ENCODE data around the gene VDAC1.

VDAC1 gene

DNA sequence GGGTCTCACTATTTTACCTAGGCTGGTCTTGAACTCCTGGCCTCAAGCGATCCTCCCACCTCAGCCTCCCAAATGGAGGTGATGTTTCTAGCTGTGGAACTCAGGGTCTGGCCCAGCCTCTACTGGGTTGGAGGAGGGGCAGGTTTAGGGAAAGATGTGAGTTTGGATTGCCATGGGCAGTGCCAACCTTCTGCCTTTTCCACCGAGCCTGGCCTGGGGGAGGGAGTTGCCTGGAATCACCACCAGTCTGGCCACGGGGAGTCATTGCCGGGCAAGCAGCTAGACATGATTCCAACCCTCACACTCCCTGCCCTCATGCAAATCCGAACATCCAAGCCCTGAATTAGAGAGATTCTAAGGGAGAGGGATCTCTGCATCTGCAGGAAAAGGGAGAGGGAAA is 21.0 kb upstream of the VDAC1 start:
- in situ Hi-C loops (cut with MboI; ENCODE audit: low sequenced_read_pairs): no loop called here

DNA sequence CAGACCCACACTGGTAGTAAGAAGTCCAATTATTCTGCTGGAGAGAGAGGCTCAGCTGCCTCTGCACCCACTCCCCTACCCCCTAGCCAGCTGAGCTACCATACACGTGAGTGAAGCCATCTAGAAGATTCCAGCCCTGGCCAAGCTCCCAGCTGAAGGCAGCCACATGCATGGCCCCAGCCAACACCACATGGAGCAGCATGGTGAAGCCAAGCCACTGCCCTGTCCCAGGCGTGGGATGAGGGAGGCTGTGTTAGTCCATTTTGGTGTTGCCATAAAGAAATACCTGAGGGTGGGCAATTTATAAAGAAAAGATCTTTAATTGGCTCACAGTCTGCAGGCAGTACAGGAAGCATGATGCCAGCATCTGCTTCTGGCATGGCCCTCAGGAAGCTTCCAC is 20.0 kb upstream of the VDAC1 start:
- in situ Hi-C loops (cut with MboI; ENCODE audit: low sequenced_read_pairs): no loop called here

DNA sequence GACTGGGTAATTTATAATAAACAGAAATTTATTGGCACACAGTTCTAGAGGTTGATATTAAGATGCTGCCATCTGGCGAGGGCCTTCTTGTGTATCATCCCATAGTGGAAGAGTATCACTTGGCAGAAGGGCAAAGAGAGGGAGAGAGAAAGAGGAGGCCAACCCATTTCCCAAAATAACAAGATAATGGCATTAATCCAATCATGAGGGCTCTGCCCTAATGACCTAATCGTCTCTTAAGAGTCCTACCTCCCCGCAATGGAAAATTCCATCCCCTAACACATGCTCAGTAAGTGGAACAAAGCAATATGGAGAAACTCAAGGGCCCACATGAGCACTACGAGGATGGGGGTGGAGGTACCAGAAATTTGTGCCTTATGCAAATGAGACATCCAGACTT is 17.6 kb upstream of the VDAC1 start:
- in situ Hi-C loops (cut with MboI; ENCODE audit: low sequenced_read_pairs): no loop called here

DNA sequence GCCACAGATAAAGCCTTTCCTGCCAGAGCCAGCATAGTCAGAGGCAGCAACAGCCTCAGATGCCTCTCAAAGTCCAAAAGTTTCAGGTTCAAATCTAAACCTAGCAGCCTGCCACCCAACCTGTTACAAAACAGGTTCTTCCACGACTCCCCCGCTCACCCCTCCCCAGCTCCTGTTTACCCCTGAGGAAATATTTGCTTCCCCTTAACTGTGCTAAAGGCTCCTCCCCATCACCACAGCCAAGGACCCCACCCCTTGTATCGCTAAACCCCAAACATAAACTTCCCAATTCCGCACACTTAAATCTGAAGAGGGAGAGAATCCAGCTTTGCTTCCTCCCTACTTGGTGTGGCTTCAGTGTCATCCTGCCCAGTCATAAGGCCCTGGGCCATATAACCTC is 15.4 kb upstream of the VDAC1 start:
- in situ Hi-C loops (cut with MboI; ENCODE audit: low sequenced_read_pairs): no loop called here

DNA sequence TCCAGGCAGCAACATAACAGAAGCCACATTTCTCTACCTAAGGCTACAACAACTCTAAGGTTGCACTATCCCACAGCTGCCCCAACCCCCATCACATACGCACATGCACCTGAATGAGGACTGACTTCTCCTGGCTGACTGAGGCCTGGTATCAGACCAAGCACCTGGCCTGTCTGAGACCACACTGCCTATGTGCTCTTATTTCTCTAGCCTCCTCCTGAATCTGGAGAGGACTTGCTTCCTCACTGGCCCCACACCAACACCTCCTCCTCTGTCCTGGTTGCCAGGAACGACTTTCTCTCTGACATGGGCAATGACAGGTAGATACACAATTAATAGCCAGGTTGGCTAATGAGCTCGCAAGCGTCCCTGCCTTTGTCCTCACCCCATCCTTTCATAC is 14.9 kb upstream of the VDAC1 start:
- in situ Hi-C loops (cut with MboI; ENCODE audit: low sequenced_read_pairs): no loop called here

DNA sequence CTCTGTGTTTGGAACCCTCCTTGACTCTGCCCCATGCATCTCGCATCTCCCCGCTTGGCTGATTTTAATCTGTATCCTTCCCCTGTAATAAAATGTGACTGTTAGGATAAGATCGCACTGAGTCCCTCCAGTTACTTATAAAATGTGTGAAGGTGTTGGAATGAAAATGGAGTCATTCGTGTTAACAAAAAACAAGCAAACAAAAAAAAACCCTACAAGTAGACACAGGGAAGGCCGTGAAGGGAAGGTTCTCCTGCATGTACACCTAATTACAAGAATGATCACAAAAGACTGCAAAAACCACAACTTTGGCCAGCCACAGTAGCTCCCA is 14.2 kb upstream of the VDAC1 start:
- in situ Hi-C loops (cut with MboI; ENCODE audit: low sequenced_read_pairs): no loop called here

DNA sequence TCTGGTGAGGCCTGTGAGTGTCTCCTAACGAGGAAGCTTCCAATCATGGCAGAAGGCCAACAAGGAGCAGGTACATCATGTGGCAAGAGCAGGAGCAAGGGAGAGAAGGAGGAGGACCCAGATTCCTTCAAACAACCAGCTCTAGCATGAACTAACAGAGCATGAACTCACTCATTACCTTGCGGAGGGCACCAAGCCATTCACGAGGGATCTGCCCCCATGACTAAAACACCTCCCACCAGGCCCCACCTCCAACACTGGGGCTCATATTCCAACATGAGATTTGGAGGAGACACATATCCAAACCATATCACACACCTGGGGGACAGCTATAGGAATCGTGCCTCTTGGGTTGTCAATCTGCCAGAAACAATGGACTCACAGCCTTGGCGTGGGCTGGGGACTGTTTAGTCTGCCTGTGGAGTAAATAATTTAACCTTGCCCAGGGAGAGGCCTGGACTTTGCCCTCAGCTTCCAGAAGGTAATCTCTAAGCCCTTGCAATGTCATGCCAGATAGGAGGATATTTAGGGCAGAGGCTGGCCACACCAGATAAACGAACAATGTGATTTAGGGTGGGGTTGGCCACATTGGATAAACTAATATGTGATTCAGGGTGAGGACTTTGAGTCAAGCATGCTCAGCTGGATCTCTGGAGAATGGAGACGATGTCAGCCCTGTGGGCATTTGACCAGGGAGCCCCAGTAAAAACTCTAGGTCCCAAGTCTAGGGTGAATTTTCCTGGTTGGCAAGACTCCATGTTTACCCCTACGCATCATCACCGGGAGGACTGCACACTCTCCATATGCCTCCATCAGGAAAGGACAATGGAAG is 13.6 kb upstream of the VDAC1 start:
- in situ Hi-C loops (cut with MboI; ENCODE audit: low sequenced_read_pairs): no loop called here

DNA sequence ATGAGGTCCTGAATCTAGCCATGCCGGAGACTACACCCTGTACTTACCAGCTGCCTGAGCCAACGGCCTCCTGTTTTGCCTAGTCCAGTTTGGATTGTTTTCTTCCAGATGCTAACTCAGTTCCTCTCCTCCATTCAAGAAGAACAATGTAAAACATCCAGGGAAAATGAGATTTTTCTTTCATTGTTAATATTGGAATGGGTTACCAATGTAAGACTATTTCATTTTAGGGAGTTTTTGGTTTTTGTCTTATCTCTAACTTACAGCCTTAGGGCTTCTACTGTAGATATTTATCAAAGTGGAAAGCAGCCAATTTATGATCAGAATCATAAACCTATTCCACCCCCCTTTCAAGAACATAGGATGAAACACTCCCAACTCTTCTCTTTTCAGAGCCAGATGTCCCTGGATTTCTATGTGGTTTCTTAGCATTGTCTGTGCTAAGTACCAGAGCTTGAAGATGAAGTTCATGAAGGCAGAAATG is 3.5 kb upstream of the VDAC1 start:
- in situ Hi-C loops (cut with MboI; ENCODE audit: low sequenced_read_pairs): no loop called here

DNA sequence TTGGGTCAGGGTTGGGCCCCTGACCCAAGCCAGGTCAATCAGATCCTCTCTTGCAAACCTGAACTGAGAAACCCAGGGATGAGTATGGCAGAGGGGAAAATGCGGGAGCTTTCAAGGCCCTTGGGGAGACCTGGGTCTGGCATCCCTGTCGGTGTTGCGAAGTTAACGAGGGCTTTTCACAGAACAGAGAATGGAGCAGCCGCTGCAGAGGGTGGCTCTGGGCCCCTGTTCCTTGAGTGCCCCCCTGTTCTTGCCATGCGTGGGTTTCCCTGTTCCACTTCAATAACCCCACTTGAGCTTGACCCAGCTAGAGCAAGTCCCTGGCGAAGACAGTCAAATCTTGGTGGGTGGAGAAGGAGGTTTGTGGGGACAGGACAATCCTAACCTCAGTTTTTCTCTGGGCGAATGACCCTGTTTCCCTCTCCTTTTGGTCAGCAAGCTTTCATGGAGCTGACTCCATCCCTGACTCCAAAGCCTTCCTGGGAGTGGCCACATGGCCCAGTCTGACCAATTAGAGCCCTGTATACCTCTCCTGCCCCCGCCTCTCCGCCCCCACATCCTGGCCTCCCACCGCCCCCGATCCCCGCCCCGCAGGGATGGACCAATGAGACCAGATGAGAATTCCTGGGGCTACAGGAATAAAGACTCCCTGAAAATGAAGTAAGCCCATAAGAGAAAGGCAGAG is 2.9 kb upstream of the VDAC1 start:
- in situ Hi-C loops (cut with MboI; ENCODE audit: low sequenced_read_pairs): no loop called here

DNA sequence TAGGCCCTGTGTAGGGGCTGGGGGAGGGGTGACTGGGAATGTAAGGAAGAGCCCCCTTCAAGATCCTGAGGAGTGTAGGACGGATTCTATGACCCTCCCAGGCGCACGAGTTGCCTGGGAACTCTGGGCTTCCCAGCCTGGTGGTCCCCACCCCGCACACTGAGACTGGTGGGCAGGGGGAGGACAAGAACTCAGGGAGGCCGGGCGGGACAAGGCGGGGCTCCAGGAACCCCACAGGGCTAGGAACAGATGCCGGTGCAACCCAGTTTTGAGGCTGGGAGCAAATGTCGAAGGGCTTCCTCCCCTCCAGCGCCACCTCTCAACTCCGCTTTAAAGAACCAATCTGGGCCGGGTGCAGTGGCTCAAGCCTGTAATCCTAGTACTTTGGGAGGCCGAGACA is 1.3 kb upstream of the VDAC1 start:
- in situ Hi-C loops (cut with MboI; ENCODE audit: low sequenced_read_pairs): no loop called here

DNA sequence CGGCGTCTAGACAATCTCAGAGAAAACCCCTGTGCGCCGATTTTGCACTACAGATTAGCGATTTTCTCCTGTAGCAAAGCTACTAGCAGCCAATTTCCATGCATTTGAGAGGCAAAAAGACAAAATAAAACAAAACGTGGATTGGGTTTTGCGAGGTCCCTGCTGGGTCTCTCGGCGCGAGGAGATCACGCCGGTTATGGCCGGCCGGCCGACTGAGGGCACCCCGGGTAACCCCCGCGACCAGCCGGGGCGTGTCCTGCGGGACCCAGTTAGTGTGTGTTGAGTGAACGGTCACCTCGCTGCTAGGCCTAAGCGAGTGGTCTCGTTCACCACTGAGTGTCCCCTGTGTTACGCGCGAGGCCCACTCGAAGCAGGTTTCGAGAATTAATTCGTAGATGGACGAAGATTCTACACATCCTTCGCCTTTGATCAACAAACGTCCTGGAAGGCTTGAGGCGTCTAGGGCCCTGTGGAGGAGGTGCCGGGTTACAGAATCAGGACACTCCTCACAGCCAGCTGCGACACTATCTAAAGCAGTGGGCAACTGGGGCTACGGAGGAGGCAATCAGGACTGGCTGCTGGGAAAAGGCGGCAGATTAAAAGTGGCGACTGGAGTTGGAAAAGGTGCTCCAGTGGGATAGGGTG is 764 bp upstream of the VDAC1 start:
- in situ Hi-C loops (cut with MboI; ENCODE audit: low sequenced_read_pairs): no loop called here

DNA sequence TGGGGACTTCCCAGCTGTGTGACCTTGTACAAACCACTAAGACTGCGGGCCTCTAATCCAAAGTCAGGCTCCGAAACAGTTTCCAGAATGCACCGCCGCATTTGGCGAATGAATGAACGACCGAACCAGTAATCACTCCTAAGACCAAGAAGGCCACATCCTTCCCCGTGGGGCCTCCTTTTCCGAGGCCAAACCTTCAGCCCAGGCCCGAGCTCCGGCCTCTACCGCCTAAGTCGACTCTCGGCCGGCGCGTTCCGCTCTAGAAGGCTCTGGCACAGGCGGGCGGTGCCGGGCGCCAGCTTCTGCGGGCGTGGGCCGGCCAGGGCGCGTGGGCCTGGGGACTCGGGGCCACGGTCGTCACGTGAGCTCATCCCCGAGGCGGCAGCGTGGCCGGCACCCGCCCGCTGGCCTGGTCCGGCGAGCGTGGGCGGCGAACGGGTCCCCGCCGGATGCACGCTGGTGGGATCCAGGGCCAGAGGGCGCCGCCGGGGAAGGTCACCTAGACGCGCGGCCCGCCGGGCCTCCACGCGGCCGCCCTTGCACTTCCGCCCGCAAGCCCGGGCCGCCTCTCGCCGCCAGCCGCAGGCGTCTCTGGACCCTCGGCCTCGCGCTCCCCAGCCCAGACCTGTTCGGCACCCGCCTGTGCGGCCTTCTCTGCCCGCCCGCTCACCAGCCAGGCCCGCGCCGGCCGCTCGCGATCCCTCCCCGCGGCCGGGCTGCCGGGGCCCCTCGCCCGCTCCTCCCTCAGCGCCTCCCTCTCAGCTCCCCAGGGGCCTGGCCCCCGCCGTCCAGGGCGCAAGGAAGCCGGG is 754 bp downstream of the VDAC1 start:
- in situ Hi-C loops (cut with MboI; ENCODE audit: low sequenced_read_pairs): no loop called here

DNA sequence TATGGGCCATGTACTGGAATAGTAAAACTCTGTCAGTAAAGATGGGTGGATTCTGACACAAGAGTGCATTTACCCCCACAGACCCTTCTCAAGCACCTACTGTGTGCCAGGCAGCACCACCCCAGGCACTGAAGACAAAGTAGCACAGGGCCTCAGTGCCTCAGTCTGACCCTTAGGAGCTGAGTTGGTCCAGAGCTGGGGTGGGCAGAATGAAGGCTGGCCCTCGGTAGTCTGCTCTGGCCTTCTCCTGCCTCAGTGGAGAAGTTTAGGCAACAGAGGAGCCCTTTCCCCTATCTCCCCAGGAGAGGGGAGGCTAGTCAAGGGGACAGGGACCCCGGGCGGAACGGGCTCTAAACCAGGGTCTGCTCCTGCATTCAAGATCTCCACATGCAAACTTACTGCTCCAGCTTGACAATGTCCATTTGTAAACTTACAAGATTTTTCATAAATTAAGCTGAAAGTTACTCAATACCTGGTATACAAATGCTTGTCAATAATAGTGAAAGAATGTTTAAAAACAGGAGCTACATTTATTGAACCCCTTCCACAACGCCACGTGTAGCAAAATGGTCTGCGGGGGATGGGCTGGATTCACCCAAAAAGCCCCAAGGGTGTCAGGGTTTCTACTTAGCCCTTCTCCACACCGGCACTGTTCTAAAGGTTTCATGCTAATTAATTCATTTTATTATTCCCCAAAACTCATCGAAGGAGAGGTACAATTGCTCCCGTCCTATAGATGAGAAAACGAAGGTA is 1.5 kb downstream of the VDAC1 start:
- in situ Hi-C loops (cut with MboI; ENCODE audit: low sequenced_read_pairs): no loop called here

DNA sequence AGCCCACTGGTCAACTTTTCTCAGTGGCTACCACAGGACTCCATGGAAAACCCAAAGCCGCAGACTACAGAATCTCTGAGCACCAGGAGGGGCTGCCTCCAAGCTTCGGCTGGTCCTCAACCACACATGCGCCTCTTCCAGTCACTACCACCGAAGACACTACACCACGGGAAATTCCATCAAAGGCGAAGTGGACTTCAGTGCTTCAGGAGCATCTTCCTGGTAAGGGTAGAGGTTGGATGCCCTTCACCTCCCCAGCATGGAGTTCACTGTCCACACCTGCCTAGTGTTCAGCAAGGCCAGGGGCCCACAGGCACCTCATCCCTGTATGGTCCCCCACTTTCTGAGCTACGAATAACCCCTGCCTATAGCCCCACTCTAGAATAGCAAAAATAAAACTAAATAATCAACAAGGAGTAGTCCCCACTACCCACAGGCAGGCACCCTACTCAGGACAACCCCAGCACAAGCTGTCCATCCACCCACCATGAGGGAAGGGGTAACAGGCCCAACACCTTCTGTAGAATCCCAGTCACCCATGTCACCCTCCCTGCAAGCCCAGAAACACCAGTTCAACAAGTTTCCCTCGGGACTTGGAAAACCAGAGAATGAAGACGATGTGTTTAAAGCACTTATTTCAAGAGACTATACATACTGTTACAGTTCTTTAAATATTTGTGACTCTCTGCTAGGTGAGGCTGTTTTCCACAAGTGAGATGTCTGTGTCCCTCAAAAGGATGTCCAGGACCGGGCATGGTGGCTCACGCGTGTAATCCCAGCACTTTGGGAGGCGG is 2.6 kb downstream of the VDAC1 start:
- in situ Hi-C loops (cut with MboI; ENCODE audit: low sequenced_read_pairs): no loop called here

DNA sequence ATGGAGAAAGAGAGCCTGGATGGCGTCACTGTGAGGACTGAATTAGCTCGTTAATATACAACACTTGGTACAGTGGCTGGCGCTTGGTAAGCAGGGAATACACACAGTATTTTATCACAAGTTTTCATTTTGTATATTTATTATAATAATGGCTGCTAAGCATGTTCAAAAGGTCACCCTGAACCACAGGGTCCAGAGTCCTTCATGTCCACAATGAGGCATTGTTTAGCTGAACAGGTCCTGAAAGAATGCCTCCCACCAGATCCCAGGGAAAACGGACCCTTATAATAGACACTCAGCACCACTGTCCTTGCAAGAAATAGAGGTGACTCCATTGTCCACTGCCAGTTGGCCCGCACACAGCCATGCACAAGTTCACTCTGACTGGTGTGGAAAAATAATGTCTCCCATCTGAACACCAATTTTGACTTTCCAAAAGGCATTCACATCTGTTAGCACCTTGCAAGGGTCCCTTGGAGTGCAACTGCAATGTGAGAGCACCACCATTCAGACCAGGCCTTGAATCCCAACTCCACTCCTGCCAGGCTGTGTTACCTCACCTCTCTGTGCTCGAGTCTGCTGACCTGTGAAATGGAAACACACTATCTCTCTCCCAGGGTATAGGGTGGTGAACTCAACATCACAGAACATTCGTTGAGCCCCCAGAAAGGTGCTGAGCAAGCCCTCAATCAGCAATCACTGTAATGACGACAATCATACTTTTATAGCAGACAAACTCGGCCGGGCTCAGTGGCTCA is 3.9 kb downstream of the VDAC1 start:
- in situ Hi-C loops (cut with MboI; ENCODE audit: low sequenced_read_pairs): no loop called here

DNA sequence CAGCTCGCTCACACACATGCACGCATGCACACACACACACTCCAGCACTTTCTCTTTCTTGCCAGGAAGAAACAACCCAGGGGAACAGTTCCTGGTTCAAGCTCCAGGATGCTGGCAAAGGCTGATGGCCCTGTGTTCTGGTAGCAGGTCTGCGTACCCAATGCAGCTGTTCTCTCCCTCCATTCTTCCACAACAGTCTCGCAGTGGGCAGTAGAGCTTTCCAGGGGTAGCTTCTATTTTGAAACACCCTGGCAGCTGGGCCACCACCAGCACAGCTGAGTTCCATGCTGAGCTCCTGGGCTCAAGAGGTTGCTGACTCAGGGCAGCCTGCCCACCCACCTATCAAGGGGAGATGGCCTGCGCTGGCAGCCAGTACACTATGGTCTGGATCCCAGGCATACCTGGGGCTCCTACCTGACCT is 4.7 kb downstream of the VDAC1 start:
- in situ Hi-C loops (cut with MboI; ENCODE audit: low sequenced_read_pairs): no loop called here

DNA sequence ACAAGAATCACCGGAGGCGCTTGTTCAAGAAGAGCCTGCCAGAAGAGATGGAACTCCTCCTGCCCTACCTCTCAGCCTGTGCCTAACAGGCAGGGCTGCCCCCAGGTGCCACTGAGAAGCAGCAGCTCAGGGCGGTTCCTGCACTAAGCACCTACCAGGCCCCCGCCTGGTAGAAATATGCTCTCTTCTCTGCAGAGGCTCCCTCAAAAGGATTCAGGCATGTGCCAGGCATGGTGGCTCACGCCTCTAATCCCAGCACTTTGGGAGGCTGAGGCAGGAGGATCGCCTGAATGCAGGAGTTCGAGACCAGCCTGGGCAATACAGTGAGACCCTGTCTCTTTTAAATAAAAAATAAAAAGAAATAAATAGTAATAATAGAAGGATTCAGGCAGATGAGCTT is 6.0 kb downstream of the VDAC1 start:
- in situ Hi-C loops (cut with MboI; ENCODE audit: low sequenced_read_pairs): no loop called here

DNA sequence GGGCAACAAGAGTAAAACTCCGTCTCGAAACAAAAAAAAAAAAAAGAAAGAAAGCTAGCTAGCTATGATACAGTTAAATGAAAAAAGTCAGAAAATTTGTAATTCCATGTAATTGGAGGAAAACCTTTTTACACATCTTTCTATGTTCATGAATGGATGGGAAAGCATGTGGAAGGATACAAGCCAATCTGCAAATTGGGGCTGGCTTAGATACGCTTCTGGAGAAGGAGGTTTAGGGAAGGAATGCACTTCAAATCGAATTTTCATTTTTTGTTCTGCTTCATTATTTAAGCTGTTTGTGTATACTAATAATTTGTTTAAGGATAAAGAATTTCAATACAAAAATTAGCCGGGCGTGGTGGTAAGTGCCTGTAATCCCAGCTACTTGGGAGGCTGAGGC is 6.7 kb downstream of the VDAC1 start:
- in situ Hi-C loops (cut with MboI; ENCODE audit: low sequenced_read_pairs): no loop called here

DNA sequence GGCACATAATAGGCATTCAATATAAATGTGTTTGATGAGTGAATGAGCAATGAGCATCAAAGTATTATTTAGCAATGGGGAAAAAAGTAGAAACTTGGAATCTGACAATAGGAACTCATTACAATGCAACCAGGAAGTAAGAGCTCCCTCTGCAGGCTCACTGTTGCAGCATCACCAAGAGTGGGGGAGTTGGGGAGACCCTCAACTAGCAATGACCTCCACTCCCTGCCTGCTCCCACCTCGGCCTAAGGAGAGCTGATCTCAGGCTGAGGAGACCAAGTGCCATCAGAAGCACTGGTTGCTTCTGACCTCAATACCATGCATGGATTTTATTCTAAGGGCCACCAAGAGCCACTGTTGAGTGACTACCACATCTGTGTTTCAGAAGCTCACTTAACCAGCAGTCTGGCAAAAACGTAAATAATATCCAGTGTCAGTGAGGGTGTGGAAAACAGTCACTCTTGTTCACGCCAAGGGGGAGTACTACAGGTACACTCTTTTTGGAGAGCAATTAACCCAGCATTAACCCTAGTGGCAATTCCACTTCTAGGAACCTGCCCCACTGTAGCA is 8.0 kb downstream of the VDAC1 start:
- in situ Hi-C loops (cut with MboI; ENCODE audit: low sequenced_read_pairs): no loop called here
